Erythroblast (primary cell): Measurements from ENCODE around the gene TARP.

Experiments used
- GATA1 ChIP-seq: IDR thresholded peaks from 2 replicates; pipeline ENCODE4 v1.6.1; 2011; ENCODE audit warnings: low read depth, mild to moderate bottlenecking, control low read depth, low read length, moderate library complexity
- POLR2A ChIP-seq: IDR thresholded peaks from 2 replicates; pipeline ENCODE4 v1.6.1; 2011; ENCODE audit warnings: mild to moderate bottlenecking, low read length

DNA sequence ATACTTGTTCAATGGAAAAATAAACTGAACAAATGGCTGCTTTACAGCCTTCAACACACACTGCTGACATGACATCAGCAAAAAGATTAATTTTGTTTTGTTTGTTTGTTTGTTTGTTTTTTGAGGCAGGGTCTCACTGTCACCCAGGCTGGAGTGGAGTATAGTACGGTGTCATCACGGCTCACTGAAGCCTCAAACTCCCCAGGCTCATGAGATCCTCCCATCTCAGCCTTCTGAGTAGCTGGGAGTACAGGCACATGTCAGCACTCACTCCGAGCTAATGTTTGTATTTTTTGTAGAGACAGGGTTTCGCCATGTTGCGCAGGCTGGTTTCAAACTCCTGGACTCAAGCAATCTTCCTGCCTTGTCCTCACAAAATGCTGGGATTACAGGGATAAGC lies 10.9 kb downstream of the TARP start:
- TF ChIP-seq POLR2A (no peak), GATA1 (no peak)
